Measurements from ENCODE around the gene ATP6AP2. TPM values are rescaled to one million over a fixed set of nuclear protein-coding genes. Genes with fewer than 3 reads are reported as not detected.
"Not testable (repeated sequence)": the region's sequence is repeated elsewhere in the genome, so short reads cannot be mapped to it uniquely, and the experiment has no call there.

ATP6AP2 gene
- total RNA-seq, 2 donors from 2014 or later = 84.1 to 118 TPM

DNA sequence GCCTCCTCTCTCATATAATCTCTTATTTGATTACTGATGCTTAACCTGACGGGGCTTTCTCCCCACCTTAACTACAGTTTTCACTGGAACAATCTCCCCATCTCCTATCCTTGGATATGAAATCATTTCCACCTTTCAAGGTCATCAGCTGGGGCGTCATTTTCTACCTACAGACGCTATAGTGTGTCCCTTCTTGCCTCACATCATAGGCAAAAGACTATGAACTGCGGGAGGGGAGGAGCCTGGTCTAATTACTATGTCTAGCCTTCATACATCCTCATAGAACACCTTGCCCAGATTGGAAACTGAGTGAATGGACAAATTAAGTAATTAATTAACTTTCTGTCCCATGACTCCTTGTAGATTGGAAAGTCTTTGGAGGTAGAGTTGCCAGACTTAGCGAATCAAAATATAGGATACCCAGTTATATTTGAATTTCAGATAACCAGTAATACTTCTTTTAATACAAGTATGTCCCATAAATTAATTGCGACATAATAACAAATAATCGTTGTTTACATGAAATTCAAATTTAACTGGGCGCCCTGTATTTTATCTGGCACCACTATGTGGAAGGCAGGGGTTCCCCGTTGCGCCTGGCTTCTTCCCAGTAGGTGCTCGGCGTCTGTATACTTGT lies 752 bp upstream of the ATP6AP2 start:
- peak overlapping the region; percentile 69 to 74 for H3K4me3 ChIP-seq
- H3K27me3 ChIP-seq (replicated peaks; ENCODE audit: insufficient read depth) = no peaks in the 10 kb centered on the region
- TF ChIP-seq POLR2AphosphoS5 (IDR thresholded peaks at IDR 0.05) = no peak
- TF ChIP-seq, protein P1, sequence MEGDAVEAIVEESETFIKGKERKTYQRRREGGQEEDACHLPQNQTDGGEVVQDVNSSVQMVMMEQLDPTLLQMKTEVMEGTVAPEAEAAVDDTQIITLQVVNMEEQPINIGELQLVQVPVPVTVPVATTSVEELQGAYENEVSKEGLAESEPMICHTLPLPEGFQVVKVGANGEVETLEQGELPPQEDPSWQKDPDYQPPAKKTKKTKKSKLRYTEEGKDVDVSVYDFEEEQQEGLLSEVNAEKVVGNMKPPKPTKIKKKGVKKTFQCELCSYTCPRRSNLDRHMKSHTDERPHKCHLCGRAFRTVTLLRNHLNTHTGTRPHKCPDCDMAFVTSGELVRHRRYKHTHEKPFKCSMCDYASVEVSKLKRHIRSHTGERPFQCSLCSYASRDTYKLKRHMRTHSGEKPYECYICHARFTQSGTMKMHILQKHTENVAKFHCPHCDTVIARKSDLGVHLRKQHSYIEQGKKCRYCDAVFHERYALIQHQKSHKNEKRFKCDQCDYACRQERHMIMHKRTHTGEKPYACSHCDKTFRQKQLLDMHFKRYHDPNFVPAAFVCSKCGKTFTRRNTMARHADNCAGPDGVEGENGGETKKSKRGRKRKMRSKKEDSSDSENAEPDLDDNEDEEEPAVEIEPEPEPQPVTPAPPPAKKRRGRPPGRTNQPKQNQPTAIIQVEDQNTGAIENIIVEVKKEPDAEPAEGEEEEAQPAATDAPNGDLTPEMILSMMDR (IDR thresholded peaks at IDR 0.05) = no peak
- TF ChIP-seq POLR2A (IDR thresholded peaks at IDR 0.05) = no peak
- H3K9me3 ChIP-seq = no peaks in the 10 kb centered on the region
- DNase-seq (ENCODE audit: low spot score) = no peak
- no peaks in the 10 kb centered on the region for H3K4me1 ChIP-seq (replicated peaks)
- WGBS = 10% methylated on average over 12 of the region's 12 CpGs
- H3K36me3 ChIP-seq = no peaks in the 10 kb centered on the region
- H3K27ac ChIP-seq = peak overlapping the region; percentile 85 to 86
- intact Hi-C loops (cut with DNase I) = no loop called here

DNA sequence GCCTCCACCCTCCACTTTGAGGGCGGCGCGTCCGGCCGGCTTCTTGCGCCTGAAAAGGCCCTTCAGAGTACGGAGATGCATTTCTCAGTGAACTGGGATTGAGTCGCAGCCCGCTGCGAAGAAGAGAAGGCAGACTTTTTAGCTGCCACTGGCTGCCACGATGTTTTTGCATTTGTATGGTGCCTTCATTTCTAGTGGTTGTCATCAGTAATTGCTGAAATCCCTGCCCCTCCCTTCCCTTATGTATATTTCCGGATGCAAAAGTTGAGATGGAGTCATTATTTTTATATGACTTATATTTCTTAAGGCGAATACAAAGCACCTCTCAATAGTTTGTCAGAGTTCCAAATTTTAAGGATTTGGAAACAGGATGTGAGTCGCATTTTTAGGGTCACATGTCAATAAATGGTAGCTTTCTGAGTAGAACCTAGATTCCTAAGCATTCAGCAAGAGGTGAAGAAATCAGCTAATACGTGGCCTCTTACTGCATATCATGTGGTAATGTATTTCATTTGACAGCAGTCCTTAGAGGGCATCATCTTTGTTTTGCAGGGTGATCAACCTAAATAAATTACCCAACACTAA lies 658 bp downstream of the ATP6AP2 start:
- Histone ChIP-seq H3K36me3 (no peaks in the 10 kb centered on the region), H3K27me3 (replicated peaks; ENCODE audit: insufficient read depth) (no peaks in the 10 kb centered on the region), H3K4me3 (peak overlapping the region; percentile 69 to 74), H3K9me3 (no peaks in the 10 kb centered on the region), H3K27ac (peak overlapping the region; percentile 85 to 86), H3K4me1 (replicated peaks) (no peaks in the 10 kb centered on the region)
- no peak for DNase-seq (ENCODE audit: low spot score)
- intact Hi-C loops (cut with DNase I) = no loop called here
- TF ChIP-seq, protein P1 (IDR thresholded peaks at IDR 0.05) = no peak
- TF ChIP-seq POLR2A (IDR thresholded peaks at IDR 0.05) = no peak
- no peak for TF ChIP-seq POLR2AphosphoS5 (IDR thresholded peaks at IDR 0.05)
- WGBS = 3% methylated on average over 8 of the region's 15 CpGs

- H3K9me3 ChIP-seq; DNase-seq (ENCODE audit: low spot score); intact Hi-C loops (cut with DNase I); H3K27me3 ChIP-seq (replicated peaks; ENCODE audit: insufficient read depth); H3K4me1 ChIP-seq (replicated peaks); H3K4me3 ChIP-seq; H3K36me3 ChIP-seq; H3K27ac ChIP-seq: not testable (repeated sequence)
- 94% methylated on average over 12 of the region's 13 CpGs for WGBS
These were observed 1.4 kb downstream of the ATP6AP2 start for GRCh38 chrX:40582178-40582577.

- intact Hi-C loops (cut with DNase I) = no loop called here
These were observed 2.0 kb downstream of the ATP6AP2 start for GRCh38 chrX:40582811-40583210.

GRCh38 chrX:40587623-40588022 lies 6.9 kb downstream of the ATP6AP2 start:
- H3K4me1 ChIP-seq (replicated peaks); H3K27me3 ChIP-seq (replicated peaks; ENCODE audit: insufficient read depth); intact Hi-C loops (cut with DNase I); H3K9me3 ChIP-seq; H3K36me3 ChIP-seq; DNase-seq (ENCODE audit: low spot score); H3K27ac ChIP-seq; H3K4me3 ChIP-seq: not testable (repeated sequence)
- 59% methylated on average over 1 of the region's 1 CpG for WGBS

More at GRCh38 chrX:40582811-40583210, 2.0 kb downstream of the ATP6AP2 start:
- no peak overlapping the region for H3K27ac ChIP-seq
- no peak for TF ChIP-seq POLR2AphosphoS5 (IDR thresholded peaks at IDR 0.05)
- TF ChIP-seq POLR2A (IDR thresholded peaks at IDR 0.05) = no peak
- TF ChIP-seq, protein P1 (IDR thresholded peaks at IDR 0.05) = no peak
- H3K9me3 ChIP-seq = no peaks in the 10 kb centered on the region
- no peaks in the 10 kb centered on the region for H3K4me1 ChIP-seq (replicated peaks)
- WGBS = 67% methylated on average over 2 of the region's 2 CpGs
- H3K4me3 ChIP-seq = no peak overlapping the region
- no peak for DNase-seq (ENCODE audit: low spot score)
- no peaks in the 10 kb centered on the region for H3K36me3 ChIP-seq
- H3K27me3 ChIP-seq (replicated peaks; ENCODE audit: insufficient read depth) = no peaks in the 10 kb centered on the region

GRCh38 chrX:40589616-40590321 lies 9.0 kb downstream of the ATP6AP2 start:
- DNase-seq (ENCODE audit: low spot score); H3K9me3 ChIP-seq; intact Hi-C loops (cut with DNase I); H3K4me3 ChIP-seq; H3K4me1 ChIP-seq (replicated peaks); H3K27me3 ChIP-seq (replicated peaks; ENCODE audit: insufficient read depth); H3K27ac ChIP-seq; H3K36me3 ChIP-seq: not testable (repeated sequence)
- WGBS = 89% methylated on average over 6 of the region's 6 CpGs
